Measurements from ENCODE around the gene SEMA6A. TPM values are rescaled to one million over a fixed set of nuclear protein-coding genes. Genes with fewer than 3 reads are reported as not detected.

The SEMA6A gene
- total and polyA plus RNA-seq, 10 of the 15 experiments (the other 5 are each of a cell fraction or from before 2014, with no cell fraction given): 0.16 to 10.2 (median 1.1) TPM

- H3K79me2 ChIP-seq (ENCODE audit: control insufficient read depth, insufficient read depth, low read length): no peaks in the 10 kb centered on the region
- CTCF ChIA-PET: no interaction called here
- POLR2A ChIA-PET: no interaction called here
- H3K4me1 ChIP-seq (ENCODE audit: control insufficient read depth, insufficient read depth, low read length): no peaks in the 10 kb centered on the region; the same call in 1 of the 2 replicates
- DNase-seq (ENCODE audit: low read depth, low spot score) (no peak), ATAC-seq (no peak), FAIRE-seq (no peak)
- in situ Hi-C loops (cut with MboI): no loop called here
- no peaks in the 10 kb centered on the region for H3K27me3 ChIP-seq (replicated peaks in 1 of 2; ENCODE audit: control insufficient read depth in 2 of 2, insufficient read depth in 2 of 2, low read length in 1 of 2)
- H2AFZ ChIP-seq (ENCODE audit: control insufficient read depth, low read depth, low read length): no peak overlapping the region
- no peak overlapping the region for H3K9ac ChIP-seq (ENCODE audit: control insufficient read depth, insufficient read depth, low read length)
- RAD21 ChIA-PET (ENCODE audit: unreplicated experiment): no interaction called here
- H3K27ac ChIP-seq (ENCODE audit: control insufficient read depth, insufficient read depth): no peak overlapping the region
- no TSS peak for BruUV-seq (replicated peaks)
- H4K20me1 ChIP-seq (ENCODE audit: control insufficient read depth, insufficient read depth): no peaks in the 10 kb centered on the region
- H3K4me2 ChIP-seq (ENCODE audit: control insufficient read depth, insufficient read depth): no peak overlapping the region
- SMC1A ChIA-PET (ENCODE audit: uncharacterized antibody, unreplicated experiment): no interaction called here
- 60% methylated on average over 6 of the region's 6 CpGs for WGBS (ENCODE audit: insufficient coverage, insufficient replicate concordance, low lambda C conversion rate, missing lambda C conversion rate)
- no peaks in the 10 kb centered on the region for H3K9me3 ChIP-seq (replicated peaks; ENCODE audit: control insufficient read depth, insufficient read depth, low read length)
- no peak for TF ChIP-seq CHD1 (IDR thresholded peaks at IDR 0.05; ENCODE audit: low read depth, low read length)
- peak; percentile 49 for TF ChIP-seq PKNOX1 (IDR thresholded peaks at IDR 0.05)
- no peaks in the 10 kb centered on the region; a peak in 1 of 4 replicates for H3K36me3 ChIP-seq (ENCODE audit: control insufficient read depth in 2 of 2, insufficient read depth in 2 of 2, low read length in 1 of 2)
- H3K4me3 ChIP-seq: no peak overlapping the region
- intact Hi-C loops (cut with micrococcal nuclease; ENCODE audit: unreplicated experiment): no loop called here
These were observed 79.7 kb downstream of the SEMA6A start for GRCh38 chr5:116494784-116495450.

GRCh38 chr5:116492776-116493175, 81.8 kb downstream of the SEMA6A start:
- in situ Hi-C loops (cut with MboI): no loop called here
- DNase-seq (ENCODE audit: low read depth, low spot score): no peak
- ChIA-PET POLR2A (no interaction called here), SMC1A (ENCODE audit: uncharacterized antibody, unreplicated experiment) (interaction anchor here (0.6 to 4.6 kb wide), 16 partner anchors 9 to 1076 kb away, joined by 3 to 24 read pairs (median 3); no protein-coding TSS in a partner anchor), CTCF (interaction anchor here (3.3 kb wide), 1 partner anchor 356 kb away, joined by 14 read pairs; no protein-coding TSS in a partner anchor), RAD21 (ENCODE audit: unreplicated experiment) (interaction anchor here (0.6 to 2.1 kb wide), 7 partner anchors 62 to 1351 kb away, joined by 3 to 6 read pairs (median 4); no protein-coding TSS in a partner anchor)
- no peaks in the 10 kb centered on the region for H4K20me1 ChIP-seq (ENCODE audit: control insufficient read depth, insufficient read depth)
- H3K27ac ChIP-seq (ENCODE audit: control insufficient read depth, insufficient read depth): no peak overlapping the region
- no peak overlapping the region for H3K9ac ChIP-seq (ENCODE audit: control insufficient read depth, insufficient read depth, low read length)
- no TSS peak for BruUV-seq (replicated peaks)
- no peaks in the 10 kb centered on the region for H3K79me2 ChIP-seq (ENCODE audit: control insufficient read depth, insufficient read depth, low read length)
- H3K27me3 ChIP-seq (replicated peaks in 1 of 2; ENCODE audit: control insufficient read depth in 2 of 2, insufficient read depth in 2 of 2, low read length in 1 of 2): no peaks in the 10 kb centered on the region
- peak; percentile 52 for FAIRE-seq
- no peak overlapping the region for H3K4me2 ChIP-seq (ENCODE audit: control insufficient read depth, insufficient read depth)
- WGBS (ENCODE audit: insufficient coverage, insufficient replicate concordance, low lambda C conversion rate, missing lambda C conversion rate): 67% methylated on average over 3 of the region's 3 CpGs
- ATAC-seq: peak; percentile 65
- H3K9me3 ChIP-seq (replicated peaks; ENCODE audit: control insufficient read depth, insufficient read depth, low read length): no peaks in the 10 kb centered on the region
- no peak overlapping the region for H3K4me3 ChIP-seq
- H2AFZ ChIP-seq (ENCODE audit: control insufficient read depth, low read depth, low read length): no peak overlapping the region
- H3K4me1 ChIP-seq (ENCODE audit: control insufficient read depth, insufficient read depth, low read length): no peaks in the 10 kb centered on the region; the same call in 1 of the 2 replicates
- intact Hi-C loops (cut with micrococcal nuclease; ENCODE audit: unreplicated experiment): no loop called here
- H3K36me3 ChIP-seq (ENCODE audit: control insufficient read depth in 2 of 2, insufficient read depth in 2 of 2, low read length in 1 of 2): no peaks in the 10 kb centered on the region; a peak in 1 of 4 replicates
- TF ChIP-seq DPF2 (IDR thresholded peaks at IDR 0.05): no peak
- TF ChIP-seq ELK1 (IDR thresholded peaks at IDR 0.05; ENCODE audit: low read depth, low read length): no peak
- no peak for TF ChIP-seq TAF1 (IDR thresholded peaks at IDR 0.05; ENCODE audit: borderline replicate concordance, low read depth, low read length)
- TF ChIP-seq FOXM1 (IDR thresholded peaks at IDR 0.05; ENCODE audit: low read depth, low read length): no peak
- no peak for TF ChIP-seq SUPT20H (IDR thresholded peaks at IDR 0.05; ENCODE audit: borderline replicate concordance, control insufficient read depth, low read depth, low read length)
- no peak for TF ChIP-seq ZBTB33 (IDR thresholded peaks at IDR 0.05)
- no peak for TF ChIP-seq SUZ12 (IDR thresholded peaks at IDR 0.05; ENCODE audit: unreplicated experiment)
- no peak for TF ChIP-seq GATAD2B (conservative IDR thresholded peaks at IDR 0.05; ENCODE audit: low read depth)
- TF ChIP-seq RUNX3 (IDR thresholded peaks at IDR 0.05; ENCODE audit: low read length): no peak
- no peak for TF ChIP-seq IRF3 (IDR thresholded peaks at IDR 0.05)
